Right lobe of liver (tissue), 6 donors: ENCODE data around the gene CLCN7. TPM values are rescaled to one million over a fixed set of nuclear protein-coding genes. Genes with fewer than 3 reads are reported as not detected.

Experiments used
- ATAC-seq, 4 donors: fragments of 200-7000 bp; cut with Tn5 transposase; one replicate each; pipeline ENCODE4 v1.9.1; 2020; ENCODE audit warnings: mild to moderate bottlenecking in 4 of 4, moderate library complexity in 4 of 4
- DNase-seq, 3 donors: peaks; one replicate each; pipeline ENCODE4 v3.0.0-alpha.2; 2020
- H3K27ac ChIP-seq, 3 donors: fragments of 200-600 bp; one replicate each; pipeline ENCODE4 v1.8.0; 2022
- H3K27me3 ChIP-seq, 2 donors: fragments of 200-600 bp; one replicate each; pipeline ENCODE4 v1.8.0; 2022
- H3K36me3 ChIP-seq, 4 donors: fragments of 200-600 bp; sonication (generic) in 1 of 4; one replicate each; pipeline versions ENCODE4 v1.5.1 to v1.8.0; 2017 to 2022; ENCODE audit warnings: control low read depth in 1 of 4
- H3K4me1 ChIP-seq, 4 donors: fragments of 200-600 bp; sonication (generic) in 1 of 4; one replicate each; pipeline versions ENCODE4 v1.5.1 to v1.8.0; 2017 to 2022; ENCODE audit warnings: control low read depth in 1 of 4
- H3K4me3 ChIP-seq, 3 donors: fragments of 200-600 bp; one replicate each; pipeline ENCODE4 v1.8.0; 2022
- H3K9me3 ChIP-seq, 4 donors: fragments of 200-600 bp; sonication (generic) in 1 of 4; one replicate each; pipeline versions ENCODE4 v1.5.1 to v1.8.0; 2017 to 2022; ENCODE audit warnings: control low read depth in 1 of 4
- POLR2A ChIP-seq: fragments of 450-650 bp; IDR thresholded peaks from one replicate; pipeline ENCODE4 v1.6.1; 2017; ENCODE audit warnings: antibody characterized with exemption, mild to moderate bottlenecking
- WGBS: methylation state at CpG from one replicate; pipeline ENCODE4 v1.1.6; 2018; ENCODE audit warnings: low coverage, low lambda C conversion rate; ENCODE audit not compliant: insufficient coverage; ENCODE audit errors: missing lambda C conversion rate; 5-methylcytosine and 5-hydroxymethylcytosine counted together
- intact Hi-C, 2 donors: fragments of 100-400 bp; cut with DNase I; formaldehyde crosslinking; loops; one replicate each; pipeline versions ENCODE4 v1.11.2 to v1.14.1; 2022
- total RNA-seq, 6 experiments: library from RNA; depleted of rRNA in 2 of 6; stranded (reverse); fragments of >200 nt in 2 of 6; fragmentation: NEBNext Ultra II Directional in 3 of 6; extraction: Animal tissue kit (Norgen Biotek cat#: 25700) in 3 of 6; gene quantifications; one replicate each; pipeline versions ENCODE4 v1.1.0 to v1.2.4, GENCODE V29; 2016 to 2023
- TF ChIP-seq, protein P1 (sequence below), 4 donors: fragments of 200-600 bp in 3 of 4; fragments of 450-650 bp in 1 of 4; IDR thresholded peaks; one replicate each; pipeline versions ENCODE4 v1.5.1 to v1.8.0; 2016 to 2022; ENCODE audit warnings: antibody characterized with exemption in 4 of 4, mild to moderate bottlenecking in 2 of 4
- donor health status: DM: no; HTN: yes; CAD: no.
- donor health status: DM: no; HTN: no; CAD: no.
- donor health status: DM: no; HTN: no; CAD: no.
- donor health status: DM: no; HTN: yes; CAD: no.
- donor health status: DM: no; HTN: yes; CAD: no.

The CLCN7 gene
- total RNA-seq, 6 experiments from 2014 or later = 36.0 to 50.8 (median 40.8) TPM

DNA sequence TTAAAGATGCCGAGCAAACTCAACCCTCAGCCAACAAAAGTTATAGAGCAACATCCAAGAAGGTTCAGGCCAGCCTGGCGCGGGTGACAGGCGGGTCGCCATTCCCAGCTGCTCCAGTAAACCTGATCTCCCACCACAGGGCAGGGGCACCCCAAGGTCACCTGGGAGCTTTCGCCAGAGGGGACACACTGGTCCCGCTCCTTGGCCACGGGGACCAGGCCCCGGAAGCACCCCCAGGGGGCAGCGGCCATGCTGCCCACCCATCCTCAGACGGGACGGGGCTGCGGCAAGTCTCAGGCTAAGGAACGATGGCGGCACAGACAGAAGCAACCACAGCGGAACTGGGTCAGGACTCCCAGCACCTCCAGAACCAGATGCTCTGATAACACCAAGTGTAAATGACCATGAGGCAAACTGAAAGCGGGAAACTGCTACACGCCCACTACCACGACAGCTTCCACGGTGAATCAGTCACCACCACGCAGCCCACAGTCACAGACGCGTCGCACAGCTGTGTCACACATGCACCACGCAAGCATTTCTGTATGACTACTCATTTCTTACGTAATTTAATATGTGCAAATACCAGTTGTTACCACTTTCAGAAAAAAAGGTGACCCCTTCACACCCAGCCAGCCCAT lies 16.4 kb downstream of the CLCN7 start:
- Histone ChIP-seq H3K4me1 (no peaks in the 10 kb centered on the region), H3K9me3 (no peaks in the 10 kb centered on the region), H3K27ac (no peak overlapping the region), H3K4me3 (no peak overlapping the region), H3K36me3 (peaks cover 0 to 46% (median 5%) of the 10 kb centered on the region in 4 donors), H3K27me3 (no peaks in the 10 kb centered on the region)
- no peak for ATAC-seq
- WGBS = 90% methylated on average over 6 of the region's 26 CpGs
- DNase-seq = no peak
- intact Hi-C loops = no loop called here
- TF ChIP-seq, protein P1, sequence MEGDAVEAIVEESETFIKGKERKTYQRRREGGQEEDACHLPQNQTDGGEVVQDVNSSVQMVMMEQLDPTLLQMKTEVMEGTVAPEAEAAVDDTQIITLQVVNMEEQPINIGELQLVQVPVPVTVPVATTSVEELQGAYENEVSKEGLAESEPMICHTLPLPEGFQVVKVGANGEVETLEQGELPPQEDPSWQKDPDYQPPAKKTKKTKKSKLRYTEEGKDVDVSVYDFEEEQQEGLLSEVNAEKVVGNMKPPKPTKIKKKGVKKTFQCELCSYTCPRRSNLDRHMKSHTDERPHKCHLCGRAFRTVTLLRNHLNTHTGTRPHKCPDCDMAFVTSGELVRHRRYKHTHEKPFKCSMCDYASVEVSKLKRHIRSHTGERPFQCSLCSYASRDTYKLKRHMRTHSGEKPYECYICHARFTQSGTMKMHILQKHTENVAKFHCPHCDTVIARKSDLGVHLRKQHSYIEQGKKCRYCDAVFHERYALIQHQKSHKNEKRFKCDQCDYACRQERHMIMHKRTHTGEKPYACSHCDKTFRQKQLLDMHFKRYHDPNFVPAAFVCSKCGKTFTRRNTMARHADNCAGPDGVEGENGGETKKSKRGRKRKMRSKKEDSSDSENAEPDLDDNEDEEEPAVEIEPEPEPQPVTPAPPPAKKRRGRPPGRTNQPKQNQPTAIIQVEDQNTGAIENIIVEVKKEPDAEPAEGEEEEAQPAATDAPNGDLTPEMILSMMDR (IDR thresholded peaks at IDR 0.05) = no peak
- no peak for TF ChIP-seq POLR2A

DNA sequence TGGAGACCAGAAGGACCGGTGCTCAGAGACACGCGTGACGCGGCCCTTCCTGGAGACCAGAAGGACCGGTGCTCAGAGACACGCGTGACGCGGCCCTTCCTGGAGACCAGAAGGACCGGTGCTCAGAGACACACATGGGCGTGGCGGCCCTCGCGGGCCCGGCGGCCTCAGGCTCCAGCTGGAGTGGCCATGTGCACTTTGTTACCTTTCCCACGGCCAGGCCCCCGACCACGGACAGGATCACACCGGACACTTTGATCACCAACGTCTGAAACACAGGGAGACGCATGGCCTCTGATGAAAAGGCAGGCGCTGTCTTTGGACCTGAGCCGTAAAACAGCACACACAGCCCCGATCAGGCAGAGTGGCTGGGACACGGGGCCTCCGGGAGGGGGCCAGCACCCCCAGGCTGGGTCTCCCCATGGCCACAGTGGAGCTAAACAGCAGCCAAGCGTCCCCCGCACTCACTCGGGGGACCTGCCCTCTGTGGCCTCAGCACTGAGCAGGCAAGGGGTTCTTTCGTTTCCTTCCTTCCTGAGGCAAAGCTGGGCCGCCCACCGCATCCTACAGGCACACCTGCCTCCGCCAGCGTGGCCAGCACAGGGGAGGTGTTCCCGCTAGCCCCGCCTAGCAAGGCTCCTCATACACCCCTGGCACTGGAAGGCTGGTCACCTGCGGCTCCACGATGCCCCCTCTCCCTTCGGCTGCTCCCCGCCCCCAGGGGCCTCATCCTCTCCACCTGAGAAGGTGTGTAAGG lies 17.2 kb downstream of the CLCN7 start:
- no peak for TF ChIP-seq POLR2A
- TF ChIP-seq, protein P1 (IDR thresholded peaks at IDR 0.05) = no peak
- 72% methylated on average over 6 of the region's 42 CpGs for WGBS
- Histone ChIP-seq H3K27ac (no peak overlapping the region), H3K4me3 (no peak overlapping the region), H3K27me3 (no peaks in the 10 kb centered on the region), H3K9me3 (no peaks in the 10 kb centered on the region), H3K4me1 (no peaks in the 10 kb centered on the region), H3K36me3 (peaks cover 0 to 46% (median 5%) of the 10 kb centered on the region in 4 donors)
- DNase-seq = no peak
- intact Hi-C loops = no loop called here
- ATAC-seq = no peak

DNA sequence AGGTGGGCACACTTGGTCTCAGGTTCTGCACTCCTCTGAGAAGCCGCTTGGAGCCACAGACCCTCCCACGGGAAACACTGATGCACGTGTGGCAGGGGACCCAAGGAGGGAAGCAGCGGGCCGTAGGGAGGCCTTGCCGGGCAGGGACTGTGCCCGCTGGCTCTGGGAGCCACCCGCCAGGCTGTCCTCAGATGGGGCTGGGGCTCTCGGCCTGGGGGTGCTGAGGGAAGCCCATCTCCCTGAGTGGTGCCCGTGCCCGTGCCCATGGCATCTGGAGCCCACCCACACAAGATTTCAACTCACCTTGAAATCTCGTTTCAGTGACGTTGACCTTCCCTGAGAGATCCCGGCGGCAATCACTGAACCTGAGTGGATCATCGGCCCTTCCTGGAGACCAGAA lies 17.9 kb downstream of the CLCN7 start:
- no peaks in the 10 kb centered on the region for H3K9me3 ChIP-seq
- no peak overlapping the region for H3K4me3 ChIP-seq
- WGBS = 95% methylated on average over 4 of the region's 16 CpGs
- DNase-seq (no peak), ATAC-seq (no peak)
- H3K4me1 ChIP-seq = no peaks in the 10 kb centered on the region
- H3K27ac ChIP-seq = no peak overlapping the region
- peaks cover 0 to 50% (median 5%) of the 10 kb centered on the region in 4 donors for H3K36me3 ChIP-seq
- intact Hi-C loops = no loop called here
- no peaks in the 10 kb centered on the region for H3K27me3 ChIP-seq
- TF ChIP-seq, protein P1 (IDR thresholded peaks at IDR 0.05) = no peak
- TF ChIP-seq POLR2A = no peak

DNA sequence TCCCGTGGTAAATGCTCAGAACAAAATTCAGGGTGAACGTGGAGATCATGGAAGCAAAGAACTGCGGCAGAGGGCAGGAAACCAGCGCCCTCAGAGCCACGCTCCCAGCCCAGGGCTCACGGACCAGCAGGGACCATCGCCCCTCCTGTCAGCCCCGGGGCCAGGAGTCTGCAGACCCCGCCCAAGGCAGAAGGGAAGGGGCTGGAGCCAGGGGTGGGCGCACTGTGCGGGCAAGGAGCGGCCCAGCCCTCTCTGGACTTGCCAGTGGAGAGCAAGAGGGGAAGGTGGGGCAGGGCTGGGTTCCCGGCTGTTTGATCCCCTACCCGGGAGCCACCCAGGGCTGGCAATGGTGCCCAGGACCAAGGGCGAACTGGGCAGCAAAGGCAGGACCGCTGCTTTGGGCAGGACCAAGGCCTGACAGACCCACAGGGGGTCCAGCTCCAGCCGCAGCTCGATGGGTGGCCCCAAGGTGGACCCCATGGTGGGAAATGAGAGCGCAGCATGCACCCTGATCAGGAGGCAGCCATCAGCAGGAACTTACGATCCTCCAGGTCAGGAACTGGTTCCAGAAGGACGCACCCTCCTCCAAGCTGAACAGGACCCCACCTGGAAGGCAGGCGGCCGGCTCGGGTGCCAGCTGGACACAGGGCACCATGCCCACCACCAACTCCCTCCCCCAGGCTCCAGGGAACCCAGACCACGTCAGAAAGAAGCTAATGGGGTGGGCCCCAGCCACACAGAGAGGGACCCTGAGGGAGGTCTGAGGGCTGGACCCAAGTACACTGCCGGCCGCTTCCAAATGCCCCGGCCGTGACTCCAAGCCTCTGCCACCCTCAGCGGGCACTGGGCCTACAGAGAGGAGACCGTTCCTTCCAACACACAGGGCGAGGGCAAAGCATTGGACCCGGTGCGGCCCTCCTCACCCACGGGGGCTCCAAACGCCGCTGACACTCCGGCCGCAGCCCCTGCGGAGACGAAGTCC lies 19.3 kb downstream of the CLCN7 start:
- ATAC-seq (no peak), DNase-seq (no peak)
- intact Hi-C loops = no loop called here
- H3K27ac ChIP-seq = no peak overlapping the region
- no peak overlapping the region for H3K4me3 ChIP-seq
- H3K4me1 ChIP-seq = no peaks in the 10 kb centered on the region
- H3K36me3 ChIP-seq = peaks cover 0 to 51% (median 5%) of the 10 kb centered on the region in 4 donors
- H3K27me3 ChIP-seq = no peaks in the 10 kb centered on the region
- no peak for TF ChIP-seq POLR2A
- TF ChIP-seq, protein P1 (IDR thresholded peaks at IDR 0.05) = no peak
- H3K9me3 ChIP-seq = no peaks in the 10 kb centered on the region
- 87% methylated on average over 6 of the region's 41 CpGs for WGBS
